NCI-H187 treated with DMSO at 0.1 percent for 48 hours (cell line): ENCODE data around the gene CACNA2D3.
"Not testable (repeated sequence)": the region's sequence is repeated elsewhere in the genome, so short reads cannot be mapped to it uniquely, and the experiment has no call there.

Experiments
- DNase-seq: peaks from one replicate; lab custom pipeline; 2025; lab: John Stamatoyannopoulos, UW

CACNA2D3 gene

DNA sequence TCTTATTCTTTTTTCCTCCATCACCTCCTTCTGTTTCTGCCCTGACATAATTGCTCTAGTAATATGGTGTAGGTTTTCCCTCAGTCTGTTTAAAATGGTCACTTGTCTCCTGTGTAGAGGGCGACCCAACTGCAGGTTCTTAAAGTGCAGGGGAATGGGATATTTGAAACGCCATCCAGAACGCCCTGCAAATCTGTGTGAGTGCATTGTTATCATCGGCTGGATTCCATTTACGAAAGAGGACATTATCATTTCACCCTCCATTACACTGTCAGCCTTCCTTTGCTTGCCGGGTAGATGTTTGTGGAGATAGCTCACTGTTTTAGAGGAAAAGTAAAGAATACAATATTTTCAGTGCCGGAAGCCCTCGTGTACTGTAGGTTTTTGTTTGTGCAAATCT is 451.5 kb downstream of the CACNA2D3 start:
- DNase-seq, result no peak

DNA sequence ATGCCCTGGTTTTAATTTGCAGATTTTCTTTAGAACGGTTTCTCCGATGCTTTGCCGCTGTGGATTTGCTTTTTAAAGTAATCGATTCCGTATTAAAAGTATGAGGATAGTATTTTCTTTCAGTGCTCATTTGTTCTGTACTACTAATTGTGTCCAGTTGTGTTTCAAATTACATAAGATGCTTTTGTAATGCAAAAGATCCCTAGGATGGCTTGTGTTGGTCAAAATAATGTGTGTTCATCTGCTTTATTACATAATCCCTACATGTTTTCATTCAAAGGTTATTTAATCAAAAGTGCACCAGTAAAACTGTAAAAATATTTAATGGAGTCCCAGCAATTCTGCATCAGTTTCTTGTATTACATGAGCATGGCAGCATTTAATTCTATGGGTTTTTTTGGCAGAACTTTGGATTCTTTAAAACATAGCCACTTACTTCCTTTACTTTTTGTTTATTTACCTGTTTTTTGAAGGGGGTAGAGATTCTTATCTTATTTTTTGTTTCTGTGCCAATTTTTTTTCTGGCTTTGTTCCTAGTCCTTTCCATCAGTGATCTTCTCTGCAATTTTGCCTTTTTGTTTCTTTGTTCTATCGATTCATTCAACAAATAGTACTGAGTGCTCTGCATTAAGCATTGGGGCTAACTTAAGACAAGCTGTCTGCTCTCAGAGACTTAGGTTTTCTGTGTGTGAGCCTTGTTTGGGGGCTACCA is 452.7 kb downstream of the CACNA2D3 start:
- no peak for DNase-seq

DNA sequence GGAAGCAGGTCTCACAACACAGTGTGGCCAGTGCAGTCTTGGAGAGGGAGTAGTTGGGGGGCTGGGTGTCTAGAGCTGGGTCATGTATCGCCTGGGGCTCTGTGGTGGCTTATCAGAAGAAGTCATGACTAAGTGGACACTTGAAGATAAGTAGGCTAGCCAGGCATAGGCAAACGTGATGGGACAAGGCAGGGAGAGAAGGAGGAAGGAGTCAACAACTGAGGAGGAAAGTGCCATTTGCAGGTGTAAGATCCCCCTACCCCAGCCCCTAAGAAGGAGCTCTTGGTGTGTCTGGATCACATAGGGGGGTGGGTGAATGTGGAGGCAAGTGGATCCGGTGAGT is 453.2 kb downstream of the CACNA2D3 start:
- DNase-seq, result no peak

GRCh38 chr3:54577313-54577712 is 455.0 kb downstream of the CACNA2D3 start:
- DNase-seq, result no peak

- DNase-seq, result no peak
Measured at GRCh38 chr3:54578417-54578816, 456.1 kb downstream of the CACNA2D3 start.

GRCh38 chr3:54580453-54580852 is 458.1 kb downstream of the CACNA2D3 start:
- DNase-seq, result no peak

- no peak for DNase-seq
Measured at GRCh38 chr3:54582424-54582823, 460.1 kb downstream of the CACNA2D3 start.

- no peak for DNase-seq
Measured at GRCh38 chr3:54591157-54591556, 468.8 kb downstream of the CACNA2D3 start.

- no peak for DNase-seq
Measured at GRCh38 chr3:54593653-54594052, 471.3 kb downstream of the CACNA2D3 start.

GRCh38 chr3:54596087-54596486 is 473.7 kb downstream of the CACNA2D3 start:
- DNase-seq, result no peak

DNA sequence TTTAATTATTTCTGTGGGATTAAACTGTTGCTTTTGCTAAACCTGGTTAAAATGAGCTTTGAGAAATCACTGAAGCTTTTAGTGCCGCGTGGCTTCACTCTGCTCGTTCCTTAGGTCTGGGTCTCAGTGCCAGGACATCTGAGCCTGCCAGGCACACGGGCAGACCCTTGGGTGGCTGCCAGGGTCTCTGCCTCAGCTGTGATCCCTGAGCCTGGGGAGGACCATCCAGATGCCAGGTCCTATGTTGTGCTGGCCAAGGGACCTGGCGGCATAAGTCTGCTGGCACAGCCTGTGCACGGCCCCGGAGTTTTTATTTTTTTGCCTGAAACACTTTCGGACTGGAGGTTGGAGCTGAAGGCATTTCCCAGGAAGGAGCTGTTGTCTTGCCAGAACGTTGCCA is 477.4 kb downstream of the CACNA2D3 start:
- DNase-seq, result no peak

- no peak for DNase-seq
Measured at GRCh38 chr3:54600441-54601204, 478.3 kb downstream of the CACNA2D3 start.

DNA sequence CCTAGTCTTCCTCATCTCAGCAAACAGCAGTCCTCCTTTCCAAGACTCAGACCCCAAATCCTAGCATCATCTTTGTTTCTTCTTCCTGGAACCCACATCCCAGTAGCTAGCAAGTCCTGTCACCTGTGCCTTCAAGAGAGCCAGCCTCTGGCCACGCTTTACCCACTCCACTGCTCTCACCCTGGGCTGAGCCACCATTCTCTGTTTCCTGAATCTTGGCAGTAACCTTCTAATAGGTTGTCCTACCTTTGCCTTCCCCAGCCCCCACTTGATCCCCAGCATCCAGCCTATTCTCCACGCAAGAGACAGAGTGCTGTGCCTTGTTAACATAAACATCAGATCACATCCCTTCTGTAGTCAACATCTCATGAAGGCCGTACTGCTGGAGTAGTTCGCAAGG is 482.1 kb downstream of the CACNA2D3 start:
- DNase-seq, result no peak

- DNase-seq, result no peak
Measured at GRCh38 chr3:54608041-54608440, 485.7 kb downstream of the CACNA2D3 start.

DNA sequence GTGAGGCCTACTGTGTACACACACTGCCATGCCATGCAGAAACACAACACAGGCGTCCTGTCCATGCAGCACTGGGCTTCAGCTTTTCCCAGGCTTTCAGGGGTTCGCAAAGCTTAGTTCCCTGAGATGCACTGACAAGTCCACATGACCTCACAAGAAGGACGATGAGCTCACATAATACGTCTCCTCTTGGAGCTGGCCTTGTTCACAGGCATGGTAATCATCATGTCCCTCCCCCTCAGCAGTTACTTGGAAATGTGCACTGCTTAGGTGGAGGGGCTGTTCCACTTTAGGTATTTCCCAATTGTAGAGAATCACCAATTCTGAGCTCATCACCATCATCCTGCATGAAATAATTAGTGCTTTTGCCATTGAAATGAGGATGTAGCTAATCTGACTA is 496.7 kb downstream of the CACNA2D3 start:
- DNase-seq, result no peak

DNA sequence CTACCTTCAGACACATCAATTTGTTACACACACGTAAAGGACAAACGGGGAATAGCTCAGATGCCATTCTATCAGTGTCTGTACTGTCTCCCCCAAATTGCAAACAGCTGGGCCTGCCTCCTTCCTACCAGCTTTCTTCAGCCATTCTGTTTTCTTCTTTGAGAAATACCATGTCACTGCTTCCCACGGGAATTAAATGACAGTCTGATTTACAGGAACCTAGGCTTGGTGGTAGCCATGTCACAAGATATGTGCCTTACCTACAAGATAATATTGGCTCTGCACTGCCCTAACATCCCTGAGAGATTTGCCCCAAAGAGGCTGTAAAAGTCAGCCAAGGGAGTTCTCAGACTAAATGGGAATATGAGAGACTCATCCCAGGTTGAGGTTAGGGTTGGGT is 497.2 kb downstream of the CACNA2D3 start:
- no peak for DNase-seq

- no peak for DNase-seq
Measured at GRCh38 chr3:54621184-54621583, 498.8 kb downstream of the CACNA2D3 start.

GRCh38 chr3:54622678-54623077 is 500.3 kb downstream of the CACNA2D3 start:
- DNase-seq, result no peak

DNA sequence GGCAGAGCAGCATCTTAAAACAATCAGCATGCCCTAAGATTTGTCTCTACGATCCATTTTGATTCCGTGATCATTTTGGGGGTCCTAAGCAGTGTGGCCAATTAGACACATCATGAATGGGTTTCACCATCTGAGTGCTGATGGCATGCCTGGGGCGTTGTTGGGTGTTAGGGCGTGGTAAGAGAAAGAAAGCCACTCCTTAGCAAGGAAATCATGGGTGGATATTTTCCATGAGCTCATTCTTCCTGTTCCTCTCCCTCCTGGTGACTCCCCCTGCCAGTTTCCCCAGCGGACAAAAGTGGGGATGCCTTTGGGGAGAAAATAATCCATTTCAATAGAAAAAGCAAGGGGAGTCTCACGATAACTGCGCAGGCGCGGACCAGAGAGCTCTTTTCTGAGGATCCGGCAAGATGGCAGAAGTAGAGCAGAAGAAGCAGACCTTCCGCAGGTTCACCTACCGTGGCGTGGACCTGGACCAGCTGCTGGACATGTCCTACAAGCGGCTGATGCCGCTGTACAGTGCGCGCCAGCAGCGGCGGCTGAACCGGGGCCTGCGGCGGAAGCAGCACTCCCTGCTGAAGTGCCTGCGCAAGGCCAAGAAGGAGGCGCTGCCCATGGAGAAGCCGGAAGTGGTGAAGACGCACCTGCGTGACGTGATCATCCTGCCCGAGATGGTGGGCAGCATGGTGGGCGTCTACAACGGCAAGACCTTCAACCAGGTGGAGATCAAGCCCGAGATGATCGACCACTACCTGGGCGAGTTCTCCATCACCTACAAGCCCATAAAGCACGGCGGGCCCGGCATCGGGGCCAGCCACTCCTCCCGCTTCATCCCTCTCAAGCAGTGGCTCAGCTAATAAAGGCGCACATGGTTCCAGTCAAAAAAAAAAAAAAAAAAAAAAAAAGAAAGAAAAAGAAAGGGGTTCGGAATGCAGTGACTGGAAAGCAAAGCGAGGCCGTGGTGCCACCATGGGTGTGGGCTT is 503.7 kb downstream of the CACNA2D3 start:
- no peak for DNase-seq

DNA sequence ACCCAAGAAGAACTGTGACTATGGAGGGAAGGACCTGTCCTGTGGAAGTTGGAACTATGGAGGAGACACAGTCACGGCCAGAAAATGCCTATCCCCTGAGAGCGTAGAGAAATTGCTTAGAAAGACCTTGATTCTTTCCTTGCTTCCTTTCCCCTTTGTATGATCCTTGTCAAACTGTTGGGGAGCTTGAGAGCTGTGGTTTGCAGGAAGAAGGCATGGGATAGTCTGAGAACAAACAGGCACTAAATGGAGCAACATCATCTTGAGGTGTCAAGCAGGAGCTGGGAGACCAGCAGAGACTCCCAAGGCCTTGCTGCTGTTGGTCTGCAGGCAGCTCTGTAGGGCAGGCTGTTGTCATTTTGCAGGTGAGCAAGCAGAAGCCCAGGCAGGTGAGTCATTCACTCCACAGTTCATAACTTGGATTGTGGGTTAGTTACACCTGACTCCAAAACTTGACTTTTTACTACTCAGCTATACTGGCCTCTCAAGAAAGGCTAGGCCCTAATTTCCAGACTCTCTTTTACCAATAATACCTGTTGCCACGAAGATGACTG is 506.6 kb downstream of the CACNA2D3 start:
- no peak for DNase-seq

- DNase-seq, result no peak
Measured at GRCh38 chr3:54630101-54630623, 507.8 kb downstream of the CACNA2D3 start.

DNA sequence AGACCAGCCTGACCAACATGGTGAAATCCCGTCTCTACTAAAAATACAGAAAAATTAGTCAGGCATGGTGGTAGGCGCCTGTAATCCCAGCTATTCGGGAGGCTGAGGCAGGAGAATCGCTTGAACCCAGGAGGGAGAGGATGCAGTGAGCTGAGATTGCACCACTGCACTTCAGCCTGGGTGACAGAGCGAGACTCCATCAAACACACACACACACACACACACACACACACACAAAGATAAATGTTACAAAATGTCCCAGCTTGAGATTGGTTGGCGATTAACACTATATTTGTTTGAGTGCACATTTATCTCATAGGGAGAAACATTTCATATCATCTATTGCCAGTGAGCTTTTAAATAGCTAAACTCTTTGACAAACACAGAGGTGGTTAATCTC is 508.6 kb downstream of the CACNA2D3 start:
- DNase-seq, result not testable (repeated sequence)
